ENCODE data around the gene DLG3.

DNA sequence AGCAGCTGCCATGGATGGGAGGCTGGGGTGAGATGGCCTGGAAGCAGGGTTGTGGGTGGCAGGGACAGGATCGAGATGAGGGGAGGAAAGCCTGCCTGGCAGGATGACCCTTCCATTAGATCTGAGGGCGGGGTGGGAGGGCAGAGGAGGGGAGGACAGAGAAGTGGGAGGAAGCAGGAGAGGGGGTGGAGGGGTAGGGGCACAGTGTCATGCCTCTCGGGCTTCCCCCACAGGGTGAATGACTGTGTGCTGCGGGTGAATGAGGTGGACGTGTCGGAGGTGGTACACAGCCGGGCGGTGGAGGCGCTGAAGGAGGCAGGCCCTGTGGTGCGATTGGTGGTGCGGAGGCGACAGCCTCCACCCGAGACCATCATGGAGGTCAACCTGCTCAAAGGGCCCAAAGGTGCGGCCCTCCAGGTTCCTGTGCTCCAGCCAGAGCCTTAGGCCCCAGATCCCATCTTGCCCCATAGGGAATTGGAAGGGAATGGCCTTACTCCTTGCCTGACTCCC lies 4.9 kb downstream of the DLG3 start:
- TF ChIP-seq POLR2A (IDR thresholded peaks at IDR 0.05) = no peak
- TF ChIP-seq, protein P1, sequence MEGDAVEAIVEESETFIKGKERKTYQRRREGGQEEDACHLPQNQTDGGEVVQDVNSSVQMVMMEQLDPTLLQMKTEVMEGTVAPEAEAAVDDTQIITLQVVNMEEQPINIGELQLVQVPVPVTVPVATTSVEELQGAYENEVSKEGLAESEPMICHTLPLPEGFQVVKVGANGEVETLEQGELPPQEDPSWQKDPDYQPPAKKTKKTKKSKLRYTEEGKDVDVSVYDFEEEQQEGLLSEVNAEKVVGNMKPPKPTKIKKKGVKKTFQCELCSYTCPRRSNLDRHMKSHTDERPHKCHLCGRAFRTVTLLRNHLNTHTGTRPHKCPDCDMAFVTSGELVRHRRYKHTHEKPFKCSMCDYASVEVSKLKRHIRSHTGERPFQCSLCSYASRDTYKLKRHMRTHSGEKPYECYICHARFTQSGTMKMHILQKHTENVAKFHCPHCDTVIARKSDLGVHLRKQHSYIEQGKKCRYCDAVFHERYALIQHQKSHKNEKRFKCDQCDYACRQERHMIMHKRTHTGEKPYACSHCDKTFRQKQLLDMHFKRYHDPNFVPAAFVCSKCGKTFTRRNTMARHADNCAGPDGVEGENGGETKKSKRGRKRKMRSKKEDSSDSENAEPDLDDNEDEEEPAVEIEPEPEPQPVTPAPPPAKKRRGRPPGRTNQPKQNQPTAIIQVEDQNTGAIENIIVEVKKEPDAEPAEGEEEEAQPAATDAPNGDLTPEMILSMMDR (IDR thresholded peaks at IDR 0.05) = no peak
- TF ChIP-seq EP300 (IDR thresholded peaks at IDR 0.05) = no peak

Data from tibial nerve (tissue), 4 donors.